HG03354 (cell line): ENCODE measurements around the gene ASPM.

Experiments
- ATAC-seq: cut with Tn5 transposase; IDR thresholded peaks from one replicate; pipeline ENCODE4 v1.9.1; 2021; ENCODE audit warnings: mild to moderate bottlenecking; ENCODE audit not compliant: unreplicated experiment, poor library complexity, severe bottlenecking

The ASPM gene

DNA sequence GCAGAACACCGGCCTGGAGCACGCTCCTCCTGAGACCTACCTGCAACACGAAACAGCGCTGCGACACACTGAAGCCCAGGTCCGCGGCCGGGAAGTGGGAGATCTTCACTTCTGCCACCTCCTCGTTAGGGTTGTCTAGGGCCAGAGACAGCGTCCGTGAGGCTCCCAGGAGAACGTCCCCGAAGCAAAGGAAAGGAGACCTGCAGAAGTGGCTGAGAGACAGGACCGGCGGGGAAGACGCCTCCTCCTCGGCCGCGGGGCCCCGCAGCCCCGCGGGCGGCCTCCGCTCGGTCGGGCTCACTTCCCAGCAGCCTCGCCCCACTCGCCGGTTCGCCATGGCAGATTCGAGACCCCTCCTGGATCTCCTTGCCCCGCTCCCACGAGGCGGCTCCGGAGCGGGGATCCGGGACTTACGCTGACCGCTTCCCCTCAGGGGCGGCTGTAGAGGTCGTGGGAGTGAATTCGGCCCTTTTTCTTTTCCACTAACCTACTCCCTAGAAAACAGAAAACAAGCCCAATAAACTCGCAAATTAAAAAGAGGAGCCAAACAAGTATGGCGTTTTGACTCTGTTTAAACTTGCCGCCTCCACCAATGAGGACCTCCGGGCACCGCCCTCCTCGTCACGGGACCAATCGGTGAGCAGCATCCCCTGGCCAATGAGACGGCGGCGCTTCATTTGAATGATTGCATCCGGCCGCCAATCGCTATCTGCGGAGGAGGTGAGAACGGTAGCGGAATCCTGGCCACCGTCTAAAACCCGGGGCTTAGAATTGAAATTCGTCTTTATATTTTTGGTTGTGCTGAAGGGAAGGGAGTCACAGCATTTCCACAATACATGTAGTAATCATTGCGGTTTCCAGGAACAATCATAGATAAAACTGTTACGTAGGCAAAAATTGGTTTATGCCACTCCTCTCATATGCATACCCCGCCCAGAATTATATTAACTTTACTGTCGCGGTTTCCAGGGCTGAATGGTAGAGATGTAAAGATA lies at the start of gene ASPM:
TSS of gene ASPM (minus strand) at position 569 of the 995 bp plus-strand sequence. CDS start at position 337, 232 bp downstream.
- peak; percentile 99 for ATAC-seq

DNA sequence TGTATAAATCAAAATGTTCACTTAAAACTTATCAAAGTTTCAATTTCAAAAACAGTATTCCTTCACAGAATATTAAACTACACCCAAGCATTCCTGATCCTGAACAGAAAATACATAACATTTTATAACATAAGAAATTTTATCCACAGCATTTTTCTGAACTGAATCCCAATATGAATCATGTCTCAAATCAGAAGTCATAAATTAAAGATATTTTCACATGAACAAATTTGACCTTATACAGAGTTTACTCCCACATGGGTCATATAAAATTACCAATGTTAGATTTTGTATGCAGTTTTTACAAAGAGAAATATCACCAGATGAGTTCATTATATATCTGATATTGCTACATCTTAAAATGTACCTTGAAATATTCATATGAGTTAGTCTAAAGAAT lies 48.6 kb upstream of the ASPM start:
- no peak for ATAC-seq

DNA sequence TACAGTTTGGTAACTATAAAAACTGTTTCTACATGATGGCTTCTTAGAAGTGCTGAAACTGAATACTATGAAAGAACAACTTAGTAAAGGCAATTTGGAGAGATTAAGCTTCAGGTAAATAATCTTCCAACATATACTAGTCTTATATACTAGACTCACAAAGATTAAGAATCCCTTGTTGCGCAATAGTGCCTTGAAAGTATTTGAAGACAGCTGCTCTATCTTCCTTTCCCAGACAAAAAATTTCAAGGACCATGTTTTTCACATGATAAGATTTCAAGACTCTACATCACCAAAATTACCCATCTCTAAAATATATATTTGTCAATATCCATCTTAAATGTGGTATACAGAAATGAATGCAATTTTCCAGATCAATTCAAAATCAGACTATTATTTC lies 37.7 kb upstream of the ASPM start:
- ATAC-seq, result no peak

DNA sequence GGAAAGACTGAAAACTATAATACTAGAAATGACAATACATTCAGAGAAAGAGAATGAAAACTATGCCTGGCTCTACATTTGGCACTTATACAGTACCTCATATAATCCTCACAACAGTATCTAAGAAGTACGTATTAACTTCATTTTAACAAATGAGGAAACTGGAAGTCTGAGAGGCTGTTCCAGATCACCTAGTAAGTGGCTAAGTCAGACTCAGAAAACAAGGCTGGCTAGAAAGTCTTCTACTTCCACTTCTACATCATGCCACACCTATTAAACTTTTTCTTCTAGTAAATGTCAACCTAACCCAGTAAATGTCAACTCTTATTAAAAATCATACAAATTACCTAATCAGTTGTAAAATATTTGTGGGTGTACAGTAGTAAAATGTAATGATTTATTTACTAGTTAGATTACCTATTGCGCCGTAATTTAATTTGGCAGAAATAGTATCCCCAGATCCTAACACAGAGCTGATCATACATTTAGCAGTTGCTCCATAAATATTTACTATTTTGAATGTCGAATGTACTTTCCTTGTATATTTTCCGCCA lies 36.8 kb upstream of the ASPM start:
- no peak for ATAC-seq

- no peak for ATAC-seq
Observed at GRCh38 chr1:197182716-197183115, 36.2 kb upstream of the ASPM start.

DNA sequence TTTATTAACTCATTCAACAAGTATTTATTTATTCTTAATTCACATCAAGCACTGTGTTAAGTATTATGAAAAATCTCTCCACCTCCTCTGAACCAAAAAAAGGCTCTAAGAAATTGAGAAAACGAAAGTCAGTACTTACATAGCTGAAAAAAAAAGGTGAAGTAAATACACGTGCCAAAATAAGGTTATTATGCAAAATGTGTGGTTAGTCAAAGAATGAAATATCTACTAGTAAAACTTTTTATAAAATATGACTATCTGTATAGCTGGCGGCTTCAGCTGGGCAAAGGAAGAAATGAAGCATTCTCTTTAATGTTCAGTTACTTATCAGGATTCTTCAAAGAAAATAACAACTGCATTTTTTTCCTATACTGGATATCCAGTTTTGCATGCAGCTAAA lies 35.5 kb upstream of the ASPM start:
- peak; percentile 74 for ATAC-seq

DNA sequence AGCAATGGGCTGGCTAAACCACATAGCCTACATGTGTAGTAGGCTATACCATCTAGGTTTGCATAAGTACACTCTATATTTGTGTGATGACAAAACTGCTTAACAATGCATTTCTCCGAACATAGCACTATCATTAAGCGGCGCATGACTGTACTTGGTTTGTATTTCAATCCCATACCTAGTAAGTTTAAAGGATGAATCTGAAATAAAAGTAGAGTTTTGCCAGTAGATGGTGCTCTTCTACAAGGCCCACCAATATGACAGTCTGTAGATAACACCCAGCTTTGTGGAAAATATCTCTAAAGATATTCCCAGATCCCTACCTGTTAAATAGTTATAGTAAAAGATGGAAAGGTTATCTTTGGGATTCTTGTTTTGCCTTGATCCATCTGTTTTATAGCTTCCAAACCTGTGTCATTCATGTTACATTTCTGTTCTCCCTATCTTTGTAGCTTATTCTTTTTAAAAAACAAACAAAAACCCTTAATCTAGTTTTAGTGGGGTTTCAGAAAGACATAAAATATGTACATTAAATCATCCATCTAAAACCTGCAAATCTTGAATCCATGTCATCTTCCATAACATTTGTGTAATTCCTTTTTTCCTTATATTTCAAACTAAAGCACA lies 33.9 kb upstream of the ASPM start:
- ATAC-seq, result peak; percentile 66

GRCh38 chr1:197178998-197179397 lies 32.5 kb upstream of the ASPM start:
- peak; percentile 62 for ATAC-seq

DNA sequence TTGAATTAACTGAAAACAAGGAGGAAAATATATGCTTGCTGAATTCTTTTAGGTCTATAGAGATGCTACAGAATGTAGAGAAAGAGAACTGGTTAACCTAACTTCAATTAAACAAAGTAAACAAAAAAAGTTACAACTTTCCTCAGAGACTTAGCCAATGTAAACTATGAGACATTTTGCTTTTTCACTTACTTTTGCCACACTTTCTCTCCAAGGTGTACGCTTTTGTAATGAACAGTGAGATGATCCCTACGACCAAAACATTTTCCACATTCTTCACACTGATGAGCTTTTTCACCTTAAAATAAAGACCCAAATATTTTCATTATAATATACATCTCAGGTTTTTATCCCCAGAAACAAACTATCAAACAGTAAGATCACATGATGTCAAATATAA lies 28.3 kb upstream of the ASPM start:
- ATAC-seq, result no peak

DNA sequence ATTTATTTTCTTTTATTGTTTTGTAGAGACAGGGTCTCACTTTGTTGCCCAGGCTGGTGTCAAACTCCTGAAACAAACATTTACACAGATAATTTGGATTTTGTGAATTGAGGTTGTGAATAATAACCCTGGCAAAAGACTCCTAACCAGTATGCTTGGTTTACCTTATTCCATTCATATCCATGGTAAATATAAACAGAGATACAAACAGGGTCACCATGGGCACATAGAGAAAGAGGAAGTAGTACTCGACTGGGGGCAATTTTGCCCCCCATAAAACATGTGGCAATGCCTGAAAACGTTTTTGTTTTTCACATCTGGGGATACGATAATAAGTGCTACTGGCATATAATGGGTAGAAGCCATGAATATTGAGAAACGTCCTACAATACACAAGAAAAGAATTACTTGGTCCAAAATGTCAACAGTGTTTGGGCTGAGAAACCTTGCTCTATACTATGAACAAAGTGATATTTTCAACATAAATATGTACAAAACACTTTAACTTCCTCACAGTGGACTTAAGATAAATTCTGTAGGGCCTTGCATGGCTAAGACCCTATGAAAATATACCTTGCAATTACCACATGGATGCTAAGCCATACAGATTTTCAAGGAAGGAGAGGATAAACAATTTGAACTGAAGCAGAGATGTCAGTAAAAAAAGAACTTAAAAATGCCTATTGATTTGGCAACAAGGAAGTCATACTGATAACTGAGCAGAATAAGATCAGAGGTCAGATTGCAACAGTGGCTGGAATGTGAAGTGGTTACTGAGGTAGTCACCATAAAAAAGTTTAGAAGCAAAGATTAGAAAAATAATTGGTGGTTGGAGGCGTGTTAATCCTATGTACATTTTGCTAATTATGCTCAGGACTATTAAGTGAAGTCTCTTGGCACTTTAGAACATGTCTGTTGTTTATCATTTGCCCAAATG lies 27.4 kb upstream of the ASPM start:
- no peak for ATAC-seq

DNA sequence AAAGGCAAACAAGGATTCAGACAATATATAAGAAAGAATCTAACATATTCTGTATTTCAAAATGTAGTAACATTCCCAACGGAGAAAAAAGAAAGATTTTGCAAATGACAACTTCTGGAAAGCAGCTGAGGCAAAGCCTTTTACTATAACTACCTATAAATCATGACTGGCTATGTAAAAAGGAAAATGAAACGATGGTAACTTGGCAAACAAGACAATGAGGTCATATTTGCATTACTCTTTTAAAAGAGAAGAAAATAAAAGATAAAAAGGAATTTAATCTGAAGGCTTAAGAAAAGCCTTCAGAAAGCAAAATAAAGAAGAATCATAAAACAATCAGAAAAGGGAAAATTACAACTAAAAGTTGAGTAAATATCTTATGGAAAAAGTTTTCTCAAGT lies 25.1 kb upstream of the ASPM start:
- ATAC-seq, result no peak

DNA sequence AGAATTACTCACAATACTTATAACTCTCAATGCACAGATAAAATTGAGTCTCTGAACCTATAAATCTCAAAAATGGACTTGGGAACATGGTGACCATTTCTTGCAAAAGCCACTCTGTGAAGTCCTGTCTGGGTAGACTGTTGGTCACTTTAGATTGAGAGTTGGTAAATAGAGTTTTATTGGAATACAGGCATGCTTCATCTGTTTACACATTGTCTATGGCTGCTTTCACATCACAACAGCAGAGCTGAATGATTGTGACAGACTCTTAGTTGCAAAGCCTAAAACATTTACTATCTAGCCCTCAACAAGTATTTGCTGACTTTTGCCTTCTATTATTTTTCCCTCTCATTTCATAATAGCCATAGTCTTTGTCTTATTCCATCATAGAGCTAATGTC lies 24.1 kb upstream of the ASPM start:
- no peak for ATAC-seq

DNA sequence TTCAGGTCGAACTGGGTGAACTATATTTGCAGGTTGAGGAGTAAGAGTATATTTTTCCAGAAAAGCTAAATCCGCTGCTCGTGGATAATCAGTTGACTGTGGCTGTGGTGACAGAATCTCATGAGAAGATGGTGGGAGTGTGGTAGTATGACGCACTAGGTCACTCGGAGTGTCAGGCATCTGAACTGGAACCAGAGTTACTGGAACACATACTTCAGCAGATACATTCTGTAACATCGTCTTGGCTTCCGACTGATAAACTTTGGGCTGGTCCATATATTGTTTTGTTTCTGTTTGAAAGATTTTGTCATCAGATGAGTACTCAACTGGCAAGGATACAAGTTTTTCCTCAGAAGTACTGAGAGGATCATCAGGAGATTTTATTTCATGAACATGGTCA lies 13.0 kb upstream of the ASPM start:
- no peak for ATAC-seq

GRCh38 chr1:197156692-197157091 lies 10.2 kb upstream of the ASPM start:
- ATAC-seq, result no peak

DNA sequence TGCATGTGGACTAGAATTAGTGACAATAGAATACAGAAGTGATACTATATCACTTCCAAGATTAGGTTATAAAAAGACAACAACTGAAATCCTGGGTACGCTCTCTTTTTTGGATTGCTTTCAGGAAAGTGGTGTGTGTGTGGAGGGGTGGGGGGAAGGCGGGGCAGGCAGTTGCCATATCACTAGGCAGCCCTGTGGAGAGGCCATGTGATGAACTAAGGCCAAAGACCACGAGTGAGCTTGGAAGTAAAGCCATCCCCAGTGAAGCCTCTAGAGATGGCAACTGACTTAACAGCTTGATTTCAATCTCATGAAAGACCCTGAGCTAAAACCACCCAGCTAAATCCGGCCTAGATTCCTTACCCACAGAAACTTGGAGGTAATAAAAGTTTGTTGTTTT lies 6.2 kb upstream of the ASPM start:
- ATAC-seq, result no peak

DNA sequence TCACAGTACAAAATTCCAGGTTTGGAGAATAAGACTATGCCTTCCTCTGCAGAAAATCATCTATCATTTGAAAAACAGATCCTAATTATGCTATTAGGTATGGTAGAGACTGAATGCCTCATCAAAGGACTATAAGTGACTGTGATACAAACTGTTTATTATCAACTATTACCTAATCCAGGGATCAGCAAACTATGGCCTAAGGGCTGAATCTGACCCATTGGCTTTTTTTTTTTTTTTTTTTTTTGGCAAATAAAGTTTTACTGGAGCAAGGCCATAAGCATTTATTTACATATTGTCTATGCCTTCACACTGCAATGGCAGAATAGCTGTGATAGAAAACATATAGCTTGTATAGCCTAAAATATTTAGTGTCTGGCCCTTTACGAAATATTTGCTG lies 4.7 kb upstream of the ASPM start:
- ATAC-seq, result no peak

DNA sequence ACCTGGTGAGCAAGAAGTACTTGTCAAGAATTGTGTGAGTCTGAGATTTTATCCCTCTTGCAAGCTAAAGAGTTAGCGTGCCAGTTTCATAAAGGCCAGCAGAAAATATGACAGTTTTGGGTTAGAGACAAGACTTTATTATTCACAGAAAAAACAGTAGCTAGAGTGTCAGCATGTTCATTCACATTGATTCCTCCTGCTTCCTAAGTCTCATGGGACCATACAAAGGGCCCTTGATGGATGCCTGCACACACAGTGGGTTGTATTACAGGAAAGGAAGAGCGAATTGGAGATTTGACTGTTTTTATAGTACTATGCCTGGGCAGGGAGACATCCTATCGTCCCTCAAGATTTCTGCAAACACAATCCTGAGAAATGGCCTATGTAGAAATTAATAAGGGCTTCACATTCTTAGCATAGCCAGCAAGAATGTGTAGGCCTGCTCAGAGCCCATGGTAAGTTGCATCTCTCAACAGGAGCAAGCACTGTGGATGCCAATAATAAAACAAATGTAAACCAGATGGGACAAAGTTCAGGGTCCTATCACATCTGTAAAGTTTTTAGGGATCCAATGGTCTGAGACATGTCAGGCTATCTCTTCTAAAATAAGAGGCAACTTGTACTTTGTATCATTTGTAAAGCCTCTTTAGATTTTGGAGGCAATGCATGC lies 4.0 kb upstream of the ASPM start:
- ATAC-seq, result no peak

DNA sequence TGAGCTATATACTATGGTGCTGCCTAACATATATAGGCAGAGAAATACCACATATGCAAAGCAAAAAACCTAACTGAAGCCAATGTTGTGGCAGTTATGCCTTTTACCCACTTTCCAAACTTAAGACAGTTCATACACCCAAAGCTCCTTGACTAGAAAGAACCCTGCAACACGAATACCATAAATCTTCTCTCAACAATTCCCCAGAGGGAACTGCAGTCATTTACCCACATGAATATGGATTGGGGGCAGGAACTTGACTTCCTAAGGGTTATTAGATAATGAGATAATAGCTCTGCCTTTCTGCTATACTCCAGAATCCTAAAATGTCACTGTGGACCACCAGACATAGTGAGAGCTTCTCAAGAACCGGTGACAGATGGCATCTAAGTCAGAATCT lies 2.9 kb upstream of the ASPM start:
- ATAC-seq, result no peak

DNA sequence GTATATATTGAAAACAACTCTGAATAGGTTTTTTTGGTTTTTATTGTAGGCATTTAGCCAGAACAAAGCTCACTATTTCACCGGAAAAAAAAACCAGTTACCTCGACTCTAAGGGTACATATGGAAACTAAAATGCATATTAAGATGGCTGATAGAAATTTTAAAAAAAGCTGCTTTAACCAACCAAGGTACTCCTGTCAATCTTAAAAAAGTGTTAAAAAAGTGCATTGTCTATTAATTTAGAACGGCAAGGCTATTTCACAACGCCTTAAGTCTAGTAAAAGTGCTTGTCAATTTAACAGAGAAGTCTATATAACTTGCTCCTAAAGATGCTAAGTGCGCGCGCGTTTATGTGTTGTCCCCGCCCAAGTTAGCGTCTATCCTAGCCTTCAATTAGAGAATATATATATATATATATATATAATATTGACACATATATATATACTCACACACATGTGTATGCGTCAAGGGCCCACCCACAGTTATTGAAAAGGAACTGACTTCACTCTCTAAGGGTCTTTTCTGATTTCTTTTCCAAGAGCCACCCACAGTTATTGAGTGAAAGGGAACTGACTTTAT lies 934 bp downstream of the ASPM start:
- no peak for ATAC-seq
